Common myeloid progenitor, CD34-positive (primary cell): ENCODE data around the gene FOXL1.

Source experiments
- CTCF ChIA-PET: fragments of 350-600 bp; sonication (Branson Sonifier 250); formaldehyde crosslinking; loops from one replicate; lab custom pipeline; 2021; ENCODE audit warnings: antibody characterized with exemption; lab: Charles Lee
- POLR2A ChIA-PET: fragments of 350-600 bp; sonication (Branson Sonifier 250); formaldehyde crosslinking; loops from one replicate; lab custom pipeline; 2021; ENCODE audit warnings: antibody characterized with exemption; lab: Charles Lee
- DNase-seq, 3 donors: peaks; one replicate each; pipeline versions ENCODE4 v3.0.0 to v3.0.0-alpha.2; 2013
- H3K27ac ChIP-seq, 2 experiments: 1 replicate in 1 of 2; 2 replicates in 1 of 2; pipeline ENCODE4 v1.7.0; 2013; ENCODE audit warnings: inconsistent platforms in 2 of 2, low read length in 2 of 2, mild to moderate bottlenecking in 2 of 2, low read depth in 1 of 2, moderate library complexity in 1 of 2; ENCODE audit not compliant: severe bottlenecking in 2 of 2, insufficient read depth in 1 of 2, poor library complexity in 1 of 2
- H3K27me3 ChIP-seq, 5 experiments: replicated peaks in 2 of 5; 1 replicate in 3 of 5; 2 replicates in 2 of 5; pipeline versions ENCODE4 v1.6.1 to v1.7.0; 2013; ENCODE audit warnings: low read length in 4 of 5, mild to moderate bottlenecking in 2 of 5, moderate library complexity in 2 of 5, inconsistent platforms in 1 of 5; ENCODE audit not compliant: insufficient read depth in 5 of 5, control insufficient read depth in 4 of 5
- H3K36me3 ChIP-seq, 4 experiments: 1 replicate in 2 of 4; 2 replicates in 2 of 4; pipeline versions ENCODE4 v1.6.1 to v1.7.0; 2013; ENCODE audit warnings: low read length in 3 of 4, control low read depth in 1 of 4, mild to moderate bottlenecking in 1 of 4; ENCODE audit not compliant: control insufficient read depth in 4 of 4, insufficient read depth in 4 of 4
- H3K4me1 ChIP-seq, 4 experiments: 1 replicate in 3 of 4; 2 replicates in 1 of 4; pipeline versions ENCODE4 v1.6.1 to v1.7.1; 2013; ENCODE audit warnings: low read length in 3 of 4, mild to moderate bottlenecking in 3 of 4, control low read depth in 1 of 4, inconsistent platforms in 1 of 4, moderate library complexity in 1 of 4; ENCODE audit not compliant: control insufficient read depth in 4 of 4, insufficient read depth in 4 of 4; ENCODE audit errors: control extremely low read depth in 1 of 4
- H3K4me3 ChIP-seq, 7 experiments: 1 replicate in 4 of 7; 2 replicates in 3 of 7; pipeline versions ENCODE4 v1.5.1 to v1.7.0; 2013; ENCODE audit warnings: mild to moderate bottlenecking in 7 of 7, low read length in 6 of 7, moderate library complexity in 6 of 7, inconsistent platforms in 2 of 7, low read depth in 2 of 7, control low read depth in 1 of 7; ENCODE audit not compliant: insufficient read depth in 4 of 7, control insufficient read depth in 1 of 7; ENCODE audit errors: extremely low read depth in 1 of 7
- H3K9me3 ChIP-seq, 5 experiments: 1 replicate in 4 of 5; 2 replicates in 1 of 5; pipeline versions ENCODE4 v1.6.1 to v1.7.1; 2013; ENCODE audit warnings: low read length in 4 of 5, mild to moderate bottlenecking in 2 of 5, inconsistent platforms in 1 of 5, low read depth in 1 of 5, moderate library complexity in 1 of 5; ENCODE audit not compliant: control insufficient read depth in 4 of 5, insufficient read depth in 2 of 5; ENCODE audit errors: control extremely low read depth in 1 of 5
- WGBS: methylation state at CpG from one replicate; pipeline ENCODE4 v1.1.5; 2013; ENCODE audit not compliant: insufficient coverage; 5-methylcytosine and 5-hydroxymethylcytosine counted together

Gene FOXL1

GRCh38 chr16:86554917-86555703 is 23.2 kb upstream of the FOXL1 start, which contains the start of gene MTHFSD:
Gene MTHFSD (minus strand): TSS chr16:86555235. CDS start chr16:86555184, 51 bp downstream.
- 6% methylated on average over 61 of the region's 70 CpGs for WGBS
- DNase-seq = peak; percentile 90 to 93 (median 91)
- Histone ChIP-seq H3K36me3 (peaks cover 0 to 18% (median 13%) of the 10 kb centered on the region in 4 experiments), H3K4me3 (peak within 1 kb of the TSS; percentile 85 to 99 (median 95)), H3K27ac (peak within 1 kb of the TSS; percentile 88 to 95), H3K4me1 (peaks cover 3 to 16% (median 13%) of the 10 kb centered on the region in 4 experiments), H3K27me3 (peaks cover 0 to 18% (median 9%) of the 10 kb centered on the region in 5 experiments), H3K9me3 (no peaks in the 10 kb centered on the region)
- ChIA-PET CTCF (no interaction called here), POLR2A (interaction anchor here (0.7 kb wide), 1 partner anchor 510 kb away, joined by 3 read pairs; no protein-coding TSS in a partner anchor)

DNA sequence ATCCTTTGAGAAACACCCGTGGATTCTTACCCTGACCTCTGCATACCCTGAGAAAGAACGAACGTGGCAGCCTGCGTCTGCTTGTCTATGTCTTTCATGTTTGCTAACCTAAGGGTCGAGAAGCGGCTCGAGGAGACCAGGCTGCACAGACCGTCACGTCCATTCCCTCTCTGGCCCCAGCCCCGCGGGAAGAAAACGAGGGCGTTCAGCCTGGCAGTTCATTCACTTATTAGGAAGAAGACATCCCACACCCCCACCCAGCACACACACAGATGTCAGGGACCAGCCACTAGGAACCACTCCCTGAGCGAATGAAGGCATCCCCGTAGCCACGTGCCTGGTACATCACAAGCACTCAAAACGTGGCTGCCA is 22.7 kb upstream of the FOXL1 start:
- ChIA-PET CTCF (no interaction called here), POLR2A (interaction anchor here (0.7 kb wide), 1 partner anchor 510 kb away, joined by 3 read pairs; no protein-coding TSS in a partner anchor)
- peaks cover 3 to 16% (median 13%) of the 10 kb centered on the region in 4 experiments for H3K4me1 ChIP-seq
- peaks cover 0 to 13% (median 7%) of the 10 kb centered on the region in 4 experiments for H3K36me3 ChIP-seq
- peak overlapping the region in 1 of 2 experiments; percentile 95 for H3K27ac ChIP-seq
- peak overlapping the region; percentile 85 to 99 (median 95) for H3K4me3 ChIP-seq
- H3K9me3 ChIP-seq = no peaks in the 10 kb centered on the region
- DNase-seq = no peak
- WGBS = 55% methylated on average over 13 of the region's 17 CpGs
- peaks cover 0 to 18% (median 9%) of the 10 kb centered on the region in 5 experiments for H3K27me3 ChIP-seq

DNA sequence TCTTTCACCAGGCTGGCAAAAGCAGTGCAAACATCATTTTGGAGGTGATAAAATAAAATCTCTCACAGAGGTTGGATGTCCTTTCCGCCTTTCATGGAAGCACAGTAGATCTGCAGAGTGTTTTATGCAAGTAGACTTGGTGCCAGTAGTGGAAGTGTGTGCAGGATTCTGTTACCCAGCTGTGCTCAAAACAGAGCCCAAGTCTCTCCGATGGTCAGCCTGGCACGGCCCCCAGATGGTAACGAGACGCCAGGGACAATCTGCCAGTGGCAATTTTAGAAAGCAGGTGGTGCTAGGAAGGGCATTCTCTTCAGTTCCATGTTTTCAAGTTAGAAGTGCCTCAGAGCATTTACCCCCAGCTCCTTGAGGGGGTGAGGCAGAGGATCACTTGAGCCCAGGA is 21.8 kb upstream of the FOXL1 start:
- Histone ChIP-seq H3K4me1 (peaks cover 3 to 16% (median 13%) of the 10 kb centered on the region in 4 experiments), H3K27me3 (peaks cover 0 to 21% (median 11%) of the 10 kb centered on the region in 5 experiments), H3K27ac (no peak overlapping the region), H3K4me3 (no peak overlapping the region), H3K36me3 (peaks cover 0 to 6% (median 3%) of the 10 kb centered on the region in 4 experiments), H3K9me3 (no peaks in the 10 kb centered on the region)
- 68% methylated on average over 5 of the region's 5 CpGs for WGBS
- ChIA-PET CTCF (no interaction called here), POLR2A (interaction anchor here (0.7 kb wide), 1 partner anchor 481 kb away, joined by 5 read pairs; no protein-coding TSS in a partner anchor)
- no peak for DNase-seq

GRCh38 chr16:86557587-86557986 is 20.8 kb upstream of the FOXL1 start:
- Histone ChIP-seq H3K27ac (no peak overlapping the region), H3K36me3 (no peaks in the 10 kb centered on the region), H3K4me1 (peaks cover 3 to 16% (median 13%) of the 10 kb centered on the region in 4 experiments), H3K9me3 (no peaks in the 10 kb centered on the region), H3K4me3 (no peak overlapping the region), H3K27me3 (peaks cover 0 to 26% (median 11%) of the 10 kb centered on the region in 5 experiments)
- no CpG with 5 or more reads among the region's 4 CpGs for WGBS
- CTCF ChIA-PET = interaction anchor here (0.7 to 1.9 kb wide), 2 partner anchors 506 to 725 kb away, joined by 3 to 4 read pairs; no protein-coding TSS in a partner anchor
- POLR2A ChIA-PET = no interaction called here
- no peak for DNase-seq

- 86% methylated on average over 25 of the region's 28 CpGs for WGBS
- no peak overlapping the region for H3K4me3 ChIP-seq
- ChIA-PET POLR2A (interaction anchor here (0.6 kb wide), 1 partner anchor 11 kb away, joined by 5 read pairs; no protein-coding TSS in a partner anchor), CTCF (interaction anchor here (0.7 to 1.9 kb wide), 3 partner anchors 17 to 724 kb away, joined by 3 to 4 read pairs (median 3); no protein-coding TSS in a partner anchor)
- H3K9me3 ChIP-seq = no peaks in the 10 kb centered on the region
- H3K27me3 ChIP-seq = peaks cover 0 to 36% (median 11%) of the 10 kb centered on the region in 5 experiments
- no peak overlapping the region for H3K27ac ChIP-seq
- peaks cover 3 to 19% (median 13%) of the 10 kb centered on the region in 4 experiments for H3K4me1 ChIP-seq
- no peaks in the 10 kb centered on the region for H3K36me3 ChIP-seq
- DNase-seq = no peak
These were observed 19.8 kb upstream of the FOXL1 start for GRCh38 chr16:86558355-86559193.

GRCh38 chr16:86559802-86560305 is 18.5 kb upstream of the FOXL1 start:
- CTCF ChIA-PET = no interaction called here
- peaks cover 4 to 48% (median 17%) of the 10 kb centered on the region in 5 experiments for H3K27me3 ChIP-seq
- H3K4me3 ChIP-seq = no peak overlapping the region
- H3K9me3 ChIP-seq = no peaks in the 10 kb centered on the region
- 92% methylated on average over 8 of the region's 9 CpGs for WGBS
- POLR2A ChIA-PET = no interaction called here
- H3K4me1 ChIP-seq = peaks cover 0 to 16% (median 11%) of the 10 kb centered on the region in 4 experiments
- DNase-seq = no peak
- H3K36me3 ChIP-seq = no peaks in the 10 kb centered on the region
- H3K27ac ChIP-seq = no peak overlapping the region
